OCI-LY7 (cell line): ENCODE measurements around the gene ATP4A. TPM values are rescaled to one million over a fixed set of nuclear protein-coding genes. Genes with fewer than 3 reads are reported as not detected.

Source experiments
- BruUV-seq: library from RNA; stranded (reverse); fragments of 400-500 nt; replicated peaks from 2 replicates; lab custom pipeline; 2021; lab: Mats Ljungman, UMichigan
- CTCF ChIA-PET: fragments of 300-600 bp; sonication (Branson Sonifier 250); formaldehyde crosslinking; loops from one replicate; lab custom pipeline; 2022; ENCODE audit warnings: antibody characterized with exemption; ENCODE audit not compliant: unreplicated experiment; lab: Charles Lee
- POLR2A ChIA-PET: fragments of 300-600 bp; sonication (Branson Sonifier 250); formaldehyde crosslinking; loops from one replicate; lab custom pipeline; 2022; ENCODE audit warnings: antibody characterized with exemption; lab: Charles Lee
- DNase-seq: peaks from one replicate; pipeline ENCODE4 v3.0.0-alpha.2; 2015; ENCODE audit warnings: low spot score
- H2AFZ ChIP-seq: fragments of 200-600 bp; sonication (generic), shearing (Covaris generic); 2 replicates; pipeline ENCODE4 v1.6.1; 2014; ENCODE audit warnings: mild to moderate bottlenecking, antibody characterized with exemption, low read length, moderate library complexity
- H3K27ac ChIP-seq: fragments of 200-600 bp; sonication (generic); 2 replicates; pipeline ENCODE4 v1.5.1; 2014; ENCODE audit warnings: mixed run types, low read depth, mild to moderate bottlenecking, moderate library complexity, low read length, inconsistent platforms; ENCODE audit not compliant: poor library complexity, severe bottlenecking
- H3K36me3 ChIP-seq: fragments of 200-600 bp; sonication (generic); 2 replicates; pipeline ENCODE4 v1.6.1; 2014; ENCODE audit warnings: mild to moderate bottlenecking, antibody characterized with exemption, low read length, moderate library complexity, mixed read lengths; ENCODE audit not compliant: insufficient read depth
- H3K4me1 ChIP-seq: fragments of 200-600 bp; sonication (generic); 2 replicates; pipeline ENCODE4 v1.5.1; 2014; ENCODE audit warnings: mild to moderate bottlenecking, low read length; ENCODE audit not compliant: insufficient read depth, poor library complexity, severe bottlenecking
- H3K4me2 ChIP-seq: fragments of 200-600 bp; sonication (generic); 2 replicates; pipeline ENCODE4 v1.6.1; 2014; ENCODE audit warnings: mild to moderate bottlenecking, low read length
- H3K4me3 ChIP-seq: fragments of 200-600 bp; sonication (generic); 2 replicates; pipeline ENCODE4 v1.5.1; 2014; ENCODE audit warnings: mild to moderate bottlenecking, low read depth, low read length; ENCODE audit not compliant: poor library complexity, severe bottlenecking
- H3K79me2 ChIP-seq: fragments of 200-600 bp; sonication (generic); 2 replicates; pipeline ENCODE4 v1.6.1; 2016; ENCODE audit warnings: low read depth, mild to moderate bottlenecking, low read length, moderate library complexity, mixed read lengths; ENCODE audit not compliant: insufficient read depth
- H3K9me2 ChIP-seq: fragments of 200-600 bp; sonication (generic); 2 replicates; pipeline ENCODE4 v1.6.1; 2016; ENCODE audit warnings: mild to moderate bottlenecking, low read length, mixed read lengths; ENCODE audit not compliant: insufficient read depth
- H3K9me3 ChIP-seq: fragments of 200-600 bp; sonication (generic); 2 replicates; pipeline ENCODE4 v1.6.1; 2014; ENCODE audit warnings: mild to moderate bottlenecking, mixed run types, low read length, mixed read lengths
- H4K20me1 ChIP-seq: fragments of 200-600 bp; sonication (generic); 2 replicates; pipeline ENCODE4 v1.6.1; 2014; ENCODE audit warnings: mild to moderate bottlenecking, antibody characterized with exemption, low read length, moderate library complexity, mixed read lengths; ENCODE audit not compliant: insufficient read depth
- EZH2phosphoT487 ChIP-seq: fragments of 200-600 bp; sonication (generic); IDR thresholded peaks from 2 replicates; pipeline ENCODE4 v1.6.1; 2018; ENCODE audit warnings: low read depth, borderline replicate concordance, mild to moderate bottlenecking, mixed run types, antibody characterized with exemption, low read length, moderate library complexity, mixed read lengths
- intact Hi-C: fragments of 100-400 bp; cut with micrococcal nuclease; formaldehyde crosslinking; loops from one replicate; pipeline ENCODE4 v1.10.0; 2022; ENCODE audit not compliant: unreplicated experiment
- total RNA-seq, 2 experiments: library from RNA; depleted of rRNA in 1 of 2; stranded (reverse); fragments of >200 nt in 1 of 2; shearing (Covaris generic) in 1 of 2; gene quantifications; 2 replicates each; pipeline ENCODE4 v1.2.3, GENCODE V29; 2014 to 2022
- TF ChIP-seq, protein P1 (sequence below): fragments of 200-600 bp; sonication (generic); conservative IDR thresholded peaks from 2 replicates; pipeline ENCODE4 v1.5.1; 2014; ENCODE audit warnings: mild to moderate bottlenecking, antibody characterized with exemption, low read length, moderate library complexity, mixed read lengths

Gene ATP4A
- total RNA-seq, 2 experiments from 2014 or later = 0.36 to 0.92 TPM

DNA sequence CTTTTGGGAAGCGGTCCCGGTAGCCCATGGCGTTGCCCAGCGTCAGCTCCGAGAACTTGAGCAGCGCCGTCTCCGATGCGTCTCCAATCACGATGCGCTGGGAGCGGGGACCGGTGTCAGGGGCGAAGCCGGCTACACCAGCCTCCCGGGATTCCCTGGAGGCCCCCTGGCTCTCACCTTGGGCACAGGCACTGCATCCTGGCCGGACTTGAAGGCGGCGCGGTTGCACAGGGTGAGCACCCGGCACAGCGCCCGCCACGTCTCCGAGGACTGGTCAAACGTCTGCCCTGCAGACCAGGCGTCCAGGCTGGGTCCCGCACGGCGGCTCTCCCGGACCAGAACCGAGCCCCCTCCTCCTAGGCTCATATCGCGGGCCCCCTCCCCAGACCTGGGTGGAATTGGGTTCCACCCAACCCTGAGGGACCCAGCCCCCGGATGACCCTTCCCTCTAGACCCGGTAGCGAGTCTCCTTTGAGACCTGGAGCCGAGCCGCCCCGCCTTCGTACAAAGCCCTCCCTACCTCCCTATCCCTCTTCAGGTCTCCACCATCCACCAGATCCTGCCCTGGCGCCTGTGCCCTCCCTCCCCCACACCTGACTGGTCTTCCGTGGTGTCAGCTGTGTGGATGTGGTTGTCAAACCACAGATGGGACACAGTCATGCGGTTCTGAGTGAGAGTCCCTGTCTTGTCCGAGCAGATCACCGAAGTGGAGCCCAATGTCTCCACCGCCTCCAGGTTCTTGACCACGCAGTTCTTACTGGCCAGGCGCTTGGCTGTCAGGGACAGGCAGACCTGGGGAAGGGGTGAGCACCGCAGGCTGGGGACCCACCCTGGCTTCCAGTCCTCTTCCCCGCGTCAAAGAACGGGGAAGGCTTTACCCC, 4.8 kb downstream of the ATP4A start:
- ChIA-PET POLR2A (interaction anchor here (0.8 to 1.2 kb wide), 2 partner anchors 54 to 89 kb away, joined by 3 read pairs; partner anchors contain the start of genes COX6B1 and HAUS5), CTCF (no interaction called here)
- TF ChIP-seq, protein P1, sequence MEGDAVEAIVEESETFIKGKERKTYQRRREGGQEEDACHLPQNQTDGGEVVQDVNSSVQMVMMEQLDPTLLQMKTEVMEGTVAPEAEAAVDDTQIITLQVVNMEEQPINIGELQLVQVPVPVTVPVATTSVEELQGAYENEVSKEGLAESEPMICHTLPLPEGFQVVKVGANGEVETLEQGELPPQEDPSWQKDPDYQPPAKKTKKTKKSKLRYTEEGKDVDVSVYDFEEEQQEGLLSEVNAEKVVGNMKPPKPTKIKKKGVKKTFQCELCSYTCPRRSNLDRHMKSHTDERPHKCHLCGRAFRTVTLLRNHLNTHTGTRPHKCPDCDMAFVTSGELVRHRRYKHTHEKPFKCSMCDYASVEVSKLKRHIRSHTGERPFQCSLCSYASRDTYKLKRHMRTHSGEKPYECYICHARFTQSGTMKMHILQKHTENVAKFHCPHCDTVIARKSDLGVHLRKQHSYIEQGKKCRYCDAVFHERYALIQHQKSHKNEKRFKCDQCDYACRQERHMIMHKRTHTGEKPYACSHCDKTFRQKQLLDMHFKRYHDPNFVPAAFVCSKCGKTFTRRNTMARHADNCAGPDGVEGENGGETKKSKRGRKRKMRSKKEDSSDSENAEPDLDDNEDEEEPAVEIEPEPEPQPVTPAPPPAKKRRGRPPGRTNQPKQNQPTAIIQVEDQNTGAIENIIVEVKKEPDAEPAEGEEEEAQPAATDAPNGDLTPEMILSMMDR = no peak
- no peak for TF ChIP-seq EZH2phosphoT487
- Histone ChIP-seq H3K36me3 (no peaks in the 10 kb centered on the region), H3K27ac (no peak overlapping the region), H3K4me2 (peak overlapping the region; percentile 45; the same call in 1 of the 2 replicates), H3K9me2 (no peaks in the 10 kb centered on the region), H3K4me1 (peaks cover 18% of the 10 kb centered on the region), H3K79me2 (no peaks in the 10 kb centered on the region), H2AFZ (no peak overlapping the region), H4K20me1 (no peaks in the 10 kb centered on the region), H3K4me3 (no peak overlapping the region), H3K9me3 (no peaks in the 10 kb centered on the region)
- intact Hi-C loops = loop anchor here (5.0 kb wide), 1 partner anchor 69 kb away; the partner anchor contains the start of gene RBM42
- no TSS peak for BruUV-seq
- DNase-seq = no peak

DNA sequence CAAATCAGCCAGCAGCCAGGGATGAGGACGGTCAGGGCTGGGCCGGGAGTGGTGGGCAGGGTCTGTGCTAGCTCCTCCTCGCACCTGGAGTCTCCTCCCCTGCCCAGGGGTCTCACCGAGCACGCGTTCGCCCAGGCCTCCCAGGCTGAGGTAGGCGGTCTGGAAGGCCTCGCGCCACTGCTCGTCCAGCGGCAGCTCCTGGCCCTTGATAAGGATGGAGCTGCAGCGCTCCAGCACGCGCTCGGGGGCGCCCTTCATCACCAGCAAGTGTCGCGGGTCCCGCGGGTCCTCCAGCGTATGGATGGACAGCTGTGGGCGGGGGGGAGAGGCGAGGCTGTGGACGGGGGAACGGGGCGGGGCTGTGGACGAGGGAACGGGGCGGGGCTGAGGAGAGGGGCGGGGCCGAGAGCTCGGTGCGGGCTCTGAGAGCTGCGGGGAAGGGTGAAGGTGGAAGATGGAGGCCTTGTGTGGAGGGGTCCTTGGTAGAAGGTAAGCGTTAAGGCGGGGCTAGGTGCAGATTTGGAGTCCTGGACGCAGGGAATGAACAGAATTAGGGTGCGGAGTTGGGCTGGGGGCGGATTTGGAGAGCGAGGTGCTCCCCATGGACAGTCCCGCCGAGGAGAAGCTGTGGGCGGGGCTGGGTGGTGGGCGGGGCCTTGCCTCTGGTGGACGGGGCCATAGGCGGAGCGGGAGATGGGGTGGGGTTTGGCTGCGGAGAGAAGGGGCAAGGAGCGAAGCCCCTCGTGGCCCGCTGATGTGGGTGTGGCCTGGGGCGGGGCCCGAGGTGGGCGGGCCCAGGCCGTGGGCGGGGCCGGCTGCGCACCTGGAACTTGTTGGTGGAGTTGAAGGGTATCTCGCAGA, 5.7 kb downstream of the ATP4A start:
- ChIA-PET CTCF (interaction anchor here (0.6 to 0.7 kb wide), 3 partner anchors 30 to 116 kb away, joined by 3 to 10 read pairs (median 9); no protein-coding TSS in a partner anchor), POLR2A (interaction anchor here (0.6 to 1.2 kb wide), 3 partner anchors 31 to 90 kb away, joined by 3 read pairs; partner anchors contain the start of genes COX6B1 and HAUS5)
- Histone ChIP-seq H3K9me3 (no peaks in the 10 kb centered on the region), H3K4me2 (peak overlapping the region; percentile 45), H3K4me3 (no peak overlapping the region), H3K9me2 (no peaks in the 10 kb centered on the region), H3K79me2 (no peaks in the 10 kb centered on the region), H2AFZ (no peak overlapping the region), H3K4me1 (peaks cover 18% of the 10 kb centered on the region), H3K36me3 (no peaks in the 10 kb centered on the region), H4K20me1 (no peaks in the 10 kb centered on the region), H3K27ac (no peak overlapping the region)
- intact Hi-C loops = loop anchor here (5.0 kb wide), 1 partner anchor 70 kb away; the partner anchor contains the start of gene RBM42
- DNase-seq = peak; percentile 35
- TF ChIP-seq, protein P1 = no peak
- TF ChIP-seq EZH2phosphoT487 = no peak
- BruUV-seq = no TSS peak
